K562 (cell line): ENCODE results near the gene JUNB.

Source experiments
- BRCA1 ChIP-seq, 2 experiments: fragments of 450-650 bp in 1 of 2; sonication (generic) in 1 of 2; formaldehyde crosslinking in 1 of 2; IDR thresholded peaks; 2 replicates each; pipeline versions ENCODE4 v1.5.0 to v1.6.1; 2017 to 2020; ENCODE audit warnings: mild to moderate bottlenecking in 1 of 2, missing genetic modification reagents in 1 of 2
- CTCF ChIP-seq, 3 experiments: IDR thresholded peaks in 2 of 3; conservative IDR thresholded peaks in 1 of 3; 2 replicates each; pipeline ENCODE4 v1.5.1; 2011 to 2012; ENCODE audit warnings: low read length in 3 of 3, mild to moderate bottlenecking in 3 of 3, control low read depth in 2 of 3, improper control_type of control experiment in 1 of 3, inconsistent platforms in 1 of 3, low read depth in 1 of 3, mixed read lengths in 1 of 3, moderate library complexity in 1 of 3; ENCODE audit not compliant: insufficient read depth in 2 of 3
- EZH2 ChIP-seq: IDR thresholded peaks from 2 replicates; pipeline ENCODE4 v1.6.1; 2012; ENCODE audit warnings: low read depth, mild to moderate bottlenecking, inconsistent platforms, low read length, borderline replicate concordance
- MXI1 ChIP-seq: IDR thresholded peaks from 2 replicates; pipeline ENCODE4 v1.6.1; 2011; ENCODE audit warnings: low read depth, mild to moderate bottlenecking, improper control_type of control experiment, low read length
- POLR2AphosphoS5 ChIP-seq: IDR thresholded peaks from 2 replicates; pipeline ENCODE4 v1.6.1; 2011; ENCODE audit warnings: mild to moderate bottlenecking, low read depth, low read length, moderate library complexity; ENCODE audit not compliant: control insufficient read depth, insufficient read depth
- PTBP1 ChIP-seq: fragments of 200-400 bp; formaldehyde crosslinking; IDR thresholded peaks from 2 replicates; pipeline ENCODE4 v1.6.1; 2017; ENCODE audit warnings: low read depth, low read length
- SMARCA5 ChIP-seq: fragments of 450-650 bp; IDR thresholded peaks from 2 replicates; pipeline ENCODE4 v1.6.1; 2016
- TARDBP ChIP-seq: fragments of 450-650 bp; IDR thresholded peaks from 2 replicates; pipeline ENCODE4 v1.6.1; 2016
- TEAD1 ChIP-seq, 2 experiments: fragments of 450-650 bp in 1 of 2; sonication (generic) in 1 of 2; formaldehyde crosslinking; IDR thresholded peaks; 2 replicates each; pipeline versions ENCODE4 v1.4.0 to v1.8.0; 2020 to 2022; ENCODE audit warnings: mild to moderate bottlenecking in 2 of 2, missing genetic modification reagents in 1 of 2
- USF1 ChIP-seq: sonication (generic); formaldehyde crosslinking; IDR thresholded peaks from 2 replicates; pipeline ENCODE4 v1.9.0; 2022; ENCODE audit warnings: mild to moderate bottlenecking, missing genetic modification reagents
- ZBTB17 ChIP-seq: fragments of 450-650 bp; formaldehyde crosslinking; IDR thresholded peaks from 2 replicates; pipeline ENCODE4 v1.4.0; 2020; ENCODE audit warnings: mild to moderate bottlenecking

DNA sequence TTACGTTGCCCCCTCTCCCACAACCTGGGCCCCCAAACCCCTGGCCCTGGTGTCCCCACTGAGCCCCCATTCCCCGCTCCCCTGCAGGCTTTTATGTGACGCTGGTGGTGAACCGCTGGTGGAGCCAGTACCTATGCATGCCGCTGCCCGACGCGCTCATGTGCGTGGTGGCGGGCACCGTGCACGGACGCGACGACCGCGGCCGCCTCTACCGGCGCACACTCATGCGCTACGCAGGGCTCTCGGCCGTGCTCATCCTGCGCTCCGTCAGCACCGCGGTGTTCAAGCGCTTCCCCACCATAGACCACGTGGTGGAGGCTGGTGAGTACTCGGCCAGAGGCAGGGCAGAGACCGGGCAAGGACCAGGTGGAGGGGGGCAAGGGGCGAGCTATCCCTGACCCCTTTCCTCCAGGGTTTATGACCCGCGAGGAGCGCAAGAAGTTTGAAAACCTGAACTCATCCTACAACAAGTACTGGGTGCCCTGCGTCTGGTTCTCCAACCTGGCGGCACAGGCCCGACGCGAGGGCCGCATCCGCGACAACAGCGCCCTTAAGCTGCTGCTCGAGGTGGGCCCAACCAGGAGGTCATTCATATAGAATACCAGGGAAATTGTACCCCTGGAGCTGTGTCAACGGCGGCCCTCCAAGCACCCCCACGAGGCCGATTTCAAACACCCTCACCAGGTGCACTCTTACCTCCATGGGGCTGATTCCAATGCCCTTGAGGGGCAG lies 36.7 kb upstream of the JUNB start:
- no peak for TF ChIP-seq BRCA1 (IDR thresholded peaks at IDR 0.05)
- TF ChIP-seq BRCA1 (CRISPR knock-in tag; IDR thresholded peaks at IDR 0.05) = no peak
- no peak for TF ChIP-seq EZH2
- TF ChIP-seq POLR2AphosphoS5 = no peak
- TF ChIP-seq MXI1 = no peak
- TF ChIP-seq ZBTB17 (CRISPR knock-in tag) = no peak
- TF ChIP-seq TEAD1 (CRISPR knock-in tag; IDR thresholded peaks at IDR 0.05) = no peak
- TF ChIP-seq CTCF (IDR thresholded peaks at IDR 0.05 in 2 of 3, conservative IDR thresholded peaks at IDR 0.05 in 1 of 3; ENCODE audit: insufficient read depth in 2 of 3, low read depth in 1 of 3, low read length in 3 of 3) = no peak
- no peak for TF ChIP-seq USF1 (CRISPR knock-in tag)
- TF ChIP-seq PTBP1 = no peak
- no peak for TF ChIP-seq TARDBP
- TF ChIP-seq SMARCA5 = no peak
